Stimulated activated CD8-positive, alpha-beta memory T cell treated with anti-CD3 and anti-CD28 coated beads, Interleukin-15, amount 100 ng/mL, for 4 hours (primary cell): Measurements from ENCODE around the gene TMEM54.
"Not testable (repeated sequence)": the region's sequence is repeated elsewhere in the genome, so short reads cannot be mapped to it uniquely, and the experiment has no call there.

ENCODE experiments used
- DNase-seq, 2 donors: peaks; one replicate each; pipeline ENCODE4 v3.0.0-alpha.2; 2020; ENCODE audit warnings: low read depth in 2 of 2

TMEM54 gene

DNA sequence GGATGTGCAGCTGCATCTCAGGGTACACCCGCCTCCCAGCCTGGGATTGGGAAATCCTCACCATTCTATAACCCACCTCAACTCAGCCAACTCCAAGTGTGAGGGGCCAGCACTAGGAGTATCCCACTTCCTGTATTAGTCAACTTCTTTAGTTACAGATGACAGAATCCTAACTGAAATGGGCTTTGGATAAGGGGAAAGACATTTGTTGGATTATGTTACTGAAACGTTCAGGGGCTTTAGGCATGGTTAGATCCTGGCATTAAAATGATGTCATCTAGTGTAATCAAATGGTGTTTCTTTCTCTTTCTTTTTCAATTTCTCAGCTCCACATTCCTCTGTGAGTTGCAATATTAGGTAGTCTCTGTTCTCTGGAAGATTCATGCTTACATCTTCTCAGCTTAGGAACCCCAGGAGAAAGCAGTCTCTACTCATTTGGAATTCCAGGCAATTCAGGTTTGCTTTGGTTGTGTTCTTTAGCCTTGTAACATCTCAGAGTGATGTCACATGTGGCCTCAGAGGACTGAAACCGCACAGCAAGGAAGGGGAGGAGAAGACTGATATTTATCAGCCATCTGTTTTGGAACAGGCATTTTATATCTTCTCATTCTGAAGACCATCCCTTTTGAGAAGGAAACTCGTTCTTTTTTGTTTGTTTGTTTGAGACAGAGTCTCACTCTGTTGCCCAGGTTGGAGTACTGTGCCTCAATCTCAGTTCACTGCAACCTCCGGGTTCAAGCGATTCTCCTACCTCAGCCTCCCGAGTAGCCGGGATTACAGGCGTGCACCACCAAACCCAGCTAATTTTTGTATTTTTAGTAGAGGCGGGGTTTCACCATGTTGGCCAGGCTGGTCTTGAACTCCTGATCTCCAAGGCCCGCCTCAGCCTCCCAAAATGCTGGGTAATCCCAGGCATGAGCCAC is 18.9 kb upstream of the TMEM54 start:
- no peak for DNase-seq

- DNase-seq = no peak
Observed at GRCh38 chr1:32918179-32918578, 17.0 kb upstream of the TMEM54 start.

DNA sequence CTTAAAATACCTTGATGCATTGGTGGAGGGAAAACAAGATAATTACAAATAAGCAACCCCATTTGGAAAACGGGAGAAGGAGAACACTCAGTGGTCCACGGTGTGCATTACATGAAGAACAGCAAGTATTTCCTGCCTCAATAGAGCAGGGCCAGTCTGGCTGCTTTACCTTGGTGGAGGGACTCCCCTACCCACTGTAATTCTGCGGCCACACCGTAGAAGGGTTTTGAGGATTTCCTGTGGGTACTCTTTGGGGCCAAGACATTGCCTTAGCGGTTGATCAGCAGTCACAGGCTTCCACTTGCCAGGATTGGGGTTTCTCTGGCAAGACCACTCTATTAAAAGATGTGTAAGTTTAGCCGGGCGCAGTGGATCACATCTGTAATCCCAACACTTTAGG is 16.3 kb upstream of the TMEM54 start:
- DNase-seq = no peak

DNA sequence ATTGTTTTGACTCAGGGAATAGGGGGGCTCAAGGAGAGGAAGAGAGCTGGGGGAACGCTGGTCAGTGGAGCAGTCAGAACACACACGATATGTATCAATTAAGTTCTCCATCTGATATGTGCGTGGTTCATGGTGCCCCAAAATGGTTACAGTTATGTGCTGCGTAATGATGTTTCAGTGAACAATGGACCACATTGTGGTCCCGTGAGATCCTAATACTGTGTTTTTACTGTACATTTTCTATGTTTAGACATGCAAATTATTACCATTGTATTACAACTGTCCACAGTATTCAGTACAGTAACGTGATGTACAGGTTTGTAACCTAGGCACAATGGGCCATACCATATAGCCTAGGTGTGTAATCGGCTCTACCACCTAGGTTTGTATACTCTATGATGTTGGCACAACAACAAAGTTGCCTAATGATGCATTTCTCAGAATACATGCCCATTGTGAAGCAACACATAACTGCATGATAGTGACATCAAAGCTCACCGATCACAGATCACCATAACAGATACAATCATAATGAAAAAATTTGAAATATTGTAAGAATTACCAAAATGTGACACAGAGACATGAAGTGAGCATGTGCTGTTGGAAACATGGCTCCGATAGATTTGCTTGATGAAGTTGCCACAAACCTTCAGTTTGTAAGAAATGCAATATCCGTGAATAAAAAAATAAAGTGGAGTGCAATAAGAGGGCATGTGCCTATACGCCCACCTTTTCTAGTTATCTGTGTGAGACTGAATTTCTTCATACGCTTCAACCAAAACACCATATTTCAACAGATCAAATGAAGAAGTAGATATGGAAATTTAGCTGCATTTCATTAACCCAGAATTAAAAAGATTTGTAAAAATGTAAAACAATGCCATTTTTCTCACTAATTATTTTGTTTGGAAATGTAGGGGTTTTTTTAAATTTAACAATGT is 14.8 kb upstream of the TMEM54 start:
- no peak for DNase-seq

- no peak for DNase-seq
Observed at GRCh38 chr1:32910319-32910718, 9.1 kb upstream of the TMEM54 start.

DNA sequence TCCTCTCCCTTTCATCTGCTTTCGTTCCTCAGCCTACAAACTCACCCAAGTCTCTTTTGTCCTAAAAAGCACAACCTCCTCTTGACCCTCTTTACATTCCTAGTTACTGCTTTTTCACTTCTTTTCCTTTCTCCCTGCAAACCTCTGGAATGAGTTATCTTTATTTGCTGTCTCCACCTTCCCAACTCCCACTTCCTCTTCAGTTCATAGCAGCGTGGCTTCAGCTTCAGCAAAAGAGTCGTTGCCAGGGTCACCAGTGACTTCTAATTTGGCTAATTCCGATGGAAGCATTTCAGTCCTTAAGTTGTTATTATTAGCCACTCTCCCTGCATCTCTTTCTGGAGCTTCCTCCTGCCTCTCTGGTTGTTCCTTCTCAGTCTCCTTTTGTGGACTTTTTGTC is 6.2 kb upstream of the TMEM54 start:
- no peak for DNase-seq

GRCh38 chr1:32906654-32907053 is 5.5 kb upstream of the TMEM54 start:
- DNase-seq = no peak

DNA sequence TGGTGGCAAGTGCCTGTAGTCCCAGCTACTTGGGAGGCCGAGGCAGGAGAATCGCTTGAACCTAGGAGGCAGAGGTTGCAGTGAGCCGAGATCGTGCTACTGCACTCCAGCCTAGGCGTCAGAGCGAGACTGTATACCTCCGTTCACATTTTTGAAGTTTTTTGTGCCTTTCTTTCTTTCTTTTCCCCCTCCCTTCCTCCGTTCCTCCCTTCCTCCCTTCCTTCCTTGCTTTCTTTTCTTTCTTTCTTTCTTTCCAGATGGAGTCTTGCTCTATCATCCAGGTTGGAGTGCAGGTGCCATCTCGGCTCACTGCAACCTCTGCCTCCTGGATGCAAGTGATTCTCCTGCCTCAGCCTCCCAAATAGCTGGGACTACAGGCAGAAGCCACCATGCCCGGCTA is 4.4 kb upstream of the TMEM54 start:
- not testable (repeated sequence) for DNase-seq

DNA sequence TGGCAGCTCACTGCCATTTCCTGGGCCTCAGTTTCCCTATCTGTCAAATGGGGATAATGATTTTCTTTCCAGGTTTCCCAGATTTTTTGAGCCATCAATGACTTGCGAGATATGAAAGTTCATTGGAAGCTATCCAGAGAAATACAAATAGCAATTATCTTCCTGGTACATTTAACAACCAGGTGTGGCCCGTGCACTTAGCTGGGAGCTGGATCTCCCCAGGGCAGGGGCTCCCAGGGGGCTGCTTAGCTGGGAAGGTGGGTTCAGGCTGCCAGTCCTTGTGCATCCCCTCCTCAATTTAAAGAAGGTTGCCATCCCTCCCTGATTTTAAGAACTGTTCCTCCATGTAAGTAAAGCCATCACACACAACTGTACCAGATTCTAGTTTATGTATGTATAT is 3.6 kb upstream of the TMEM54 start:
- no peak for DNase-seq

DNA sequence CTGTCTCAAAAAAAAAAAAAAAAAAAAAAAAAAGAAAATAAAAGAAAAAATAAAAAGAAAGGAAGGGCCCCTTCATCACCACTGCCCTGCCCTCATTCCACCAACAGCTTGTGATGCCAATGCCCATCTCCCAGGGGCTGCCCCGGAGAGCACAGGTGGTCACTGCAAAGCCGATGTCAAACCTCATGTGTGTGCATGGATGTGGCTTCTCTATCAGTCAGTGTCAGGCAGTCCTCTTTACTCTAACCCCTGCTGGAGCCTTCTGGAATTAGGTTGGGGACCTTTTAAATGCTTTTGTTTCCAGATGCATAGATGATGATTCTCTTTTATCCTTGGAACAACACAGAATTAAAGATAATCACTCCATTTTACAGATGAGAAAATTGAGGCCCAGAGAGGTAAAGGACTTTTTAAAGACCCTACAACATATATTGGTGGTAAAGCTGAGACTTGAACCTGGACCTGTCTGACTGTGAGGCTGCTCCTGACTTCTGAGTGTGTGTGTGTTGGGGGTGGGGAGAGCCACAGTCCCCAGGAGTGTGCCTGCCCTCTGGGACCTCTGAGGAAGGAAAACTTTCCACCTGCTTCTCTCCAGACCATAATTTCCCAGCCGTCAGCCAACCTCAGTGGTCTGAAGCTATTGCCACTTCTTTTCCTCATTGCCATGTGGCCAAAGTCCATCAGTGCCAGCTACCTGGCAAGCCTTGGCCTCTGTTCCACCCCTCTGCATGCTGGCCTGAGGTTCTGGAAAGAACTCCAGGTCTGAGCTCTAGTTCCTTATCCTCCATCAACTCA is 3.0 kb upstream of the TMEM54 start:
- DNase-seq = no peak

DNA sequence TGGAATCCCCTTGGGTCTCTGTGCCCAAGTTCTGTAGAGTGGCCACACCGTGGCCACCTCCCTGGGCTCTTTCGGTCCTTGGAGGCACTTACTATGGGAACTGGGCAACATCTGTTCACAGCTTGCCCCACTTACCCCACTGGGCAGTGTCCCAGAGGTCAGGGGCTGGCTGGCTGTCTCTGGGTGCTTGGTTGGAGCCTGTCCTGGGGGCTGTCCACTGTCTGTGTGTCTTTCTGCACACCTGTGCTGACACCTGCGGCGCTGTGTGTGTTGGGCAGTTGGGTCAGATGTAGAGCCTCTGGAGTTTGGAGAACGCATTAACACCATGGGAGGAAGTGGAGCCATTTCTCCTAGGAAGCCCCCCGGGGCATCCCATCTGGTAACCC is 1.3 kb upstream of the TMEM54 start:
- no peak for DNase-seq

DNA sequence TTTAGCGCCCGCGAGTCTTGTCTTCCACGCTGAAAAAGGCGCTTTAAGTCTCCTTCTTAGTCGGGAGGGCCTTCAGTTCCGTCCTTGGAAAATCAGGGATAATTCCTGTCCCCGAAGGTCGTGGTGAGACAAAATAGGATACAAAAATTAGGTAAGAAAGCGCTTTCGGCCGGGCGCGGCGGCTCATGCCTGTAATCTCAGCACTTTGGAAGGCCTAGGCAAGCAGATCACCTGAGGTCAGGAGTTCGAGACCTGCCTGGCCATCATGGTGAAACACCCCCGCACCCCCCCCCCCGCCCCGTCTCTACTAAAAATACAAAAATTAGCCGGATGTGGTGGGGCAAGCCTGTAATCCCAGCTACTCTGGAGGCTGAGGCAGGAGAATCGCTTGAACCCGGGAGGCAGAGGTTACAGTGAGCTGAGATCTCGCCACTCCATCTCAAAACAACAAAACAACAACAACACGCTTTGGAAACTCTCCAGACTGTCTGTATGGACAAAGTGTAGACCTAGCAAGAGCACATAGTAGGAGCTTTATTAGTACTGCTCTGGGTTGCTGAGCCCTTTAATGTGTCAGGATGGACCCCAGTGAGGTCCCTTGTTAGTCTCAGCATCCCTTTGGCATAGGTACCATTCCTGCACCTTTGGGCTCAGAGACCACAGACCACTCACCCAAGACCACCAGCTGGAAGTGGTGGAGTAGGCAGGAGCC is 790 bp upstream of the TMEM54 start:
- DNase-seq = no peak

- no peak for DNase-seq
Observed at GRCh38 chr1:32900371-32900955, 726 bp downstream of the TMEM54 start.

DNA sequence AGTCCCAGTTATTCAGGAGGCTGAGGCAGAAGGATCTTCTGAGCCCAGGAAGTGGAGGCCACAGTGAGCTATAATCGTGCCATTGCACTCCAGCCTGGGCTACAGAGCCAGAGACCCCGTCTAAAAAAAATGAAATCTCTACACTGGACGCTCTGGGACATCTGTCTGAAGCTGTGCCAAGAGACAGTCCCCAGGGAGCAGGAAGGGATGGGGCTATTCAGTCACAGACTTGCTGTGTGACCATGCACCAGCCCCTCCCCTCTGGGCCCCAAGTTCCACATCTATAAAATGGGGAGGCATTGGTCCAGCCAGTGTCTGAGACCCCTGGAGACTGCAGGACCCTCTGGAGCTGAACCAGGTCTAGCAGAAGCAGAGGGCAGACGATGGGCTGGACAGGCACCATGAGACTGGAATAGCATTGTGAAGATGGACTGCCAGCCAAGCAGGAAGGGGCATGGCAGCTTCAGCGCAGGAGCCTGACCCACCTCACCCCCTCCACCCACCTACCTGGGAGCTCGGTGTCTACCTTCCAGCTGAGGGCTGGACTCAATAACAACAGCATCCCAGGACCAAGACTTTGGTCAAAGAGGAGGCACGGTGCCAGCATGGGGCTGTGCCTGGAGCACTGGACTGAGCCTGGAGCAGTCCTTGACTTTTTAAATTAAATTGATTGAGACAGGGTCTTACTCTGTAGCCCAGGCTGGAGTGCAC is 1.4 kb downstream of the TMEM54 start:
- no peak for DNase-seq

GRCh38 chr1:32898958-32899357 is 2.2 kb downstream of the TMEM54 start:
- DNase-seq = no peak

- DNase-seq = no peak
Observed at GRCh38 chr1:32898056-32898455, 3.1 kb downstream of the TMEM54 start.

DNA sequence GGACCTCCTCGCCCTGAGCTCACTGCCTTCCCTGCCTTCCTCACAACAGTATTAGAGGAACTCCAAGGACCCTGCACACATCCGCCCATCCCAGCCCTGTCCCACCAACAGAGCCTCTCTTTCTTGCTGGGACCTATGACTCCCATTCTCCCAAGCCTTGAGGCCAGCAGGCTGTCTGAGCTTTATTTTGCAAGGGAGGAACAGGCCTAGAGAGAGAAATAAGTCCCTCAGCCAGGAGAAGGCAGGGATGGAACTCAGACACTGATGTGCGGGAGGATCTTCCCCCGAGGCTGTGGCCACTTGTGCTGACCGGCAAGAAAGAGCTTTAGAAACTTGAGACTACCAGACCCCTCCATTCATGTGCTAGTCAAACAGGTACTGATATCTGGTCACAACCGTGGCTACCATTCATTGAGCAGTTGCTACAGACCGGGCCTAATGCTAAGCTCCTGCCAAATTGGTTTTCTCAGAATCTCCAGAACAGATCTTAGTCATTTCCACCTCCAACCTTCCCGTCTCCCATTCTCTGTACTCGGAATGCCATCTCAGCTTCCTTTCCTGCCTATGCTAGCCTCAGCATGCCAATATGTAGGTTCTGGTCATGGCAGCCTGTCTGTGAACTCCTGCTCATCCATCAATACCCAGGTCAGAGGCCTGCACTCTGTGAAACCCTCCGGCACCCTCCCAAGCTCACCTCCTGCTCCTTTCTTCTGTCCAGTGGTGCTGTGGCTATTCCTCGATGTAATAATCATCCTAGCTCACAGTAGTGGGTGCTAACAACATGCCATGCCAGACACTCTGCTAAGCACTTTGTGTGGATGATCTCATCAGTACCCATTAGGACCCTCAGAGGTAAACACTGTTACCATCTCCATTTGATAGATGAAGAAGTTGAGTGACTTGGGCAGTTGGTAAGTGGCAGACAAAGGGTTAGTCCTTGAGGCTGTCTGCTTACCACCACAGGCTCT is 3.8 kb downstream of the TMEM54 start:
- no peak for DNase-seq

- DNase-seq = no peak
Observed at GRCh38 chr1:32896451-32896850, 4.7 kb downstream of the TMEM54 start.
